ENCODE results near the gene SCAMP4.

DNA sequence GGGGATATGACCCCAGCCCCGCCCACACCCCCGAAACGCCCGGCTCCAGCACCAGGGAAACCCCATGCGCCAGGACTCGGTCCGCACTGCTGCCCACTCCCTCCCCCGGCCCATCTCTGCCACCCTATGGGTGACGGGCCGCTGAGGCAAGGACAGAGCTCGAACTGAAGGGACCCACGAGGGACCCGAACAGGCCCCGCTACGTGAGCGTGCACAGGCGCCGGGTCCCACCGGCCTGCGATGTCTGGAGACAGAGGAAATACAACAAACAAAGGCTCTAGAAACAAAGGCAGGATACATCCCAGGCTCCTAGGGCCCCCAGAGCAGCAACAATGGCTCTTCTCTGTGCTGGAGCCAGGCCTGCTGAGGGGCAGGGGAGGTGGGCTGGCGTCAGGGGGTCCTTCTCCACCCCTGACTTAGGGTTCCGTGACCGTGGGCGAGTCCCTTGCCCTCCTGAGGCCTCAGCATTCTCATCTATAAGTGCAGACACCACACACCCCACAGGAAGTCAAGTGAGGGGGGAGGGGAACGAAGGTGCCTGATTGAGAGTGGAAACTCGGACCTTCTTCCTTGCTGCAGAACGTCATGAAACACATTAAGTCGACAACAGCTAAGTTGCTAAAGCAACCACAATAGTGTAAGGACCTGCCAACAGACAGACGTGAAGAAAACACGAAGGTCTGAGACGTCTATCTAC is 23.0 kb upstream of the SCAMP4 start:
- TF ChIP-seq GATA2 (IDR thresholded peaks at IDR 0.05; ENCODE audit: low read depth, low read length), result no peak
- TF ChIP-seq GATA3 (IDR thresholded peaks at IDR 0.05; ENCODE audit: low read depth, low read length), result no peak

All from SH-SY5Y (cell line).